ENCODE data around the gene YAF2.
"Not testable (repeated sequence)": the region's sequence is repeated elsewhere in the genome, so short reads cannot be mapped to it uniquely, and the experiment has no call there.

YAF2 gene

DNA sequence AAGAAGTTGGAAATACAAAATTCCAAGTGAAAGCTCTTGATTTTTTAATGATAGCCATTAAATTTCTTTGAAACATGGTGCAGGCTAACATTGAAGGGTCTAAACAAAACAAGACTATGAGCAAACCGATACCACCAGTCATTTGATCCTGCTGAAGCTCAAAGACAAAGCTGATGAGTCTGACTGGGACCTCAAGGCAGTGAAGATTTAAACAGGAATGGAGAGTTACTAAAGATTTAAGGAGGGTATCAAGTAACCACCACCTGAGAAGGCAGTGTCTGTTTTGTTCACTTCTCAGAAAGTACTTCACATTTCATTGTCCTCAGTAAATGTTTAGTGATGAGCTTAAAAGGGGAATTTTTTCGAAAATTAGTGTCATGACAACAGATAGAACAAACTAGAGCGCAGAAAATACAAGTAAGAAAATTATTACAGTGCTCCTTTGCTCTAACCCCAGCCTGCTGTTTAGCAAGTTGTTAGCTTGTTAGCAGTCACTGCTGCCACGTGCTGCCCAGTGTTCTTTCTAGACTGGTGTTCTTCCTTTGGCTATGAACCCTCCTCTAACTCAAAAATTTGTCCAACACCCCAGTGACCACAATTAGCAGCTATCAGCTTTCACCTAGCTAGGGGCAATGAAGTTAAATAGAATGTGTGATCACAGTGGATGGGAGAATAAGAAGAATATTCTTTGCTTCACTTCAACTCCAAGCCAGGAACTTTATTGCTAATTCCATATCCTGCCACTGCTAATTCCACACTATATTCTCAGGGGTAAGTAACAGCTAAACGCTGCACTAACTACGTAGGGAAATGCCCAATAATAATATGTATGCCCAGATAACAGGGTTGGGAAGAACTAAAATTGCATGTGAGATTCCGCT, 41.1 kb downstream of the YAF2 start:
- no peak for DNase-seq (ENCODE audit: low read depth)

DNA sequence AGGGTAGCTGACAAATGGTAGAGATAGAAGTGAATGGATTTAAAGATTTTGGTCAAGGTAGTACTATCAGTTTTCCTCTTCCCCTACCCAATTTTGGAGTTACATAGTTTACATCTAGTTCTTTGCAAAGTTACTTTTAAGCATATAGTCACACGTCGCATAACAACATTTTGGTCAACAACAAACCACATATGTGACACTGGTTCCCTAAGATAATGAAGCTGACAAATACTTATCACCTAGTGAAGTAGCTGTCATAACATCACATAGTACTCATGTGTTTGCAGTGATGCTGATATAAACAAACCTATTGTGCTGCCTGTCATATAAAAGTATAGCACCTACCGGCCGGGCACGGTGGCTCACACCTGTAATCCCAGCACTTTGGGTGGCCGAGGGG, 45.4 kb downstream of the YAF2 start:
- no peak for DNase-seq (ENCODE audit: low read depth)

DNA sequence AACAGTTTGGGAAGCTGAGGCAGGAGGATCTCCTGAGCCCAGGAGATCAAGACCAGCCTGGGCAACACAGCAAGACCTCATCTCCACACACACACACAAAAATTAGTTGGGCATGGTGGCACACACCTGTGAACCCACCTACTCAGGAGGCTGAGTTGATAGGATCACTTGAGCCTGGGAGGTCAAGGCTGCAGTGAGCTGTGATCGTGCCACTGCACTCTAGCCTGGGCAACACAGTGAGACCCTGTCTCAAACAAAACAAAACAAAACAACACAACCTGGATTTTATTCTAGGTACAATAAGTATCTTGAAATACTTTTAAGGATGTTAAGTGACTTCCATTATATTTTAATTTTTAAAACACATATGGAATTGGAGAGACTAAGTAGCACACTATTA, 45.8 kb downstream of the YAF2 start:
- no peak for DNase-seq (ENCODE audit: low read depth)

DNA sequence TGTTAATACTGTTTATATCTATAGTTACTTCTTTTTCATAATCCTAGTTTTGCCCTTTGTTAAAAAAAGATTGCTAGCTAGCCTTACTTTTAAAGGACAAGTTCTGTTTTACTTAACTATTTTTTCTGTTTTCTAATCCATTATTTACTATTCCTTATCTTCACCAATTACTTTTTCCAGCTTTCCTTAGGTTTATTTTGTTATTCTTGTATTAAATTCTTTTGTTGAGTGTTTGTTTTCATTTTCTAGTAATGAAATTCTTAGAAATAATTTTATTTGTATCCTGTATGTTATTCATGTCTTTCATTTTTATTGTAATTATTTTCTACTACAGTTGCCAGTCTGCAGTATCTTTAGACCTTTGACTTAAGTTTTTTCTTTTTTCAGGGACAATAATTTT, 47.7 kb downstream of the YAF2 start:
- DNase-seq (ENCODE audit: low read depth): no peak

DNA sequence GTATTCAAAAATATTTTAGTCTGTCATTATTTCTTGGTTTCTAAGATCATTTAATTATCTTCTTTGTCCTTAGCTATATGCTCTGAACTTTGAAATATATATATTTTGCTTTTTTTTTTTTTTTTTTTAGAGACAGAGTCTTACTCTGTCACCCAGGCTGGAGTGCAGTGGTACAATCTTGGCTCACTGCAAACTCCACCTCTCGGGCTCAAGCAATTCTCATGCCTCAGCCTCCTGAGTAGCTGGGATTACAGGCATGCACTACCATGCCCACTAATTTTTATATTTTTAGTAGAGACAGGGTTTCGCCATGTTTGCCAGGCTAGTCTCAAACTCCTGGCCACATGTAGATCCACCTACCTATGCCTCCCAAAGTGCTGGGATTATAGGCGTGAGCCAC, 49.8 kb downstream of the YAF2 start:
- not testable (repeated sequence) for DNase-seq (ENCODE audit: low read depth)

DNA sequence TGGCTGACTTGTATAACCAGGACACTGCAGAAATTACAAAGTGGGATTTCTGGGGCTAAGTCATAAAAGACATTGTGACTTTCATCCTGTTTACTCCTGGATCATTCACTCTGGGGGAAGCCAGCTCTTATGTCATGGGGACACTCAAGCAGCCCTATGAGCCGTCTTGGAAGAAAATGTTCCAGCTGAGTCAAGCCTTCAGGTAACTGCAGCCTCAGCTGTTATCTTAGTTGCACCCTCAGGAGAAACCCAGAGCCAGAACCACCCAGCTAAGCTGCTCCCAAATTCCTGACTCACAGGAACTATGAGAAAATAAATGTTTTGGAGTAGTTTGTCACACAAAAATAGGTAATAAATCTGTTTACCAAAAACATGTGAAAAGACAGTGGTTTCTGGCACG, 50.2 kb downstream of the YAF2 start:
- DNase-seq (ENCODE audit: low read depth): no peak

DNA sequence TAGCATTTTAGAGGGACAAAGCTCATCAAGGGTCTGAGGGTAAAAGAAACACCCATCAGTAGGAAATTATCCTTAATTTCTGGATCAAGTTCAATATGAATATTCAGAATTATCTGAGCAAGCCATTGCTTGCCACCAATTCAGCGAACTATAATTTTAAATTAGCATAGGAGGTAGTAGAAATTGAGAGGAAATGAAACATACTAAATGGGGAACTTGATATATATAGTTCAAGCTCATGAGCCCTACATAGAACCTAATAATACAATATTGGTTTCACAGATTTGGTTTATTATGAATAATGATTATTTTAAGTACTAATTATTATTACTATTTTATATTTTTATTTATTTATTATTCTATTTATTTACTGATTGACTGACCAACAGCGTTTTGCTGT, 51.3 kb downstream of the YAF2 start:
- DNase-seq (ENCODE audit: low read depth): no peak

DNA sequence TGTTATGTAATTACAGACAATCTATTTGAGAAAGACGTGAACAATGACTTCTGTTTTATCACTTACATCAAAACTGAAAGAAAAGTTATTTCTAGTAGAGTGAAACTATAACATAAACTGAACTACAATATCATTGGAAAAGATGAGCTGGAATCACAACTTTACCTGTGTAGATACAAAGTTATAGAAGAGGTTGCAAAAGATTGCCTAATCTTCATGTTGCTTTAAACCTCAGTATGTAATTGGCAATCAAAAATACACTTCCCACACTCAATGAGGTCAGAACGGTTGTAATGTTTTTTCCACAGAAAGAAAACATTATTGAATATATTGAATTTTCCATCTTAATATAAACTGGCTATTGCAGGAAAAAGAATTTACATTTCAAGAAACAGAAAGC, 55.7 kb downstream of the YAF2 start:
- DNase-seq (ENCODE audit: low read depth): no peak

DNA sequence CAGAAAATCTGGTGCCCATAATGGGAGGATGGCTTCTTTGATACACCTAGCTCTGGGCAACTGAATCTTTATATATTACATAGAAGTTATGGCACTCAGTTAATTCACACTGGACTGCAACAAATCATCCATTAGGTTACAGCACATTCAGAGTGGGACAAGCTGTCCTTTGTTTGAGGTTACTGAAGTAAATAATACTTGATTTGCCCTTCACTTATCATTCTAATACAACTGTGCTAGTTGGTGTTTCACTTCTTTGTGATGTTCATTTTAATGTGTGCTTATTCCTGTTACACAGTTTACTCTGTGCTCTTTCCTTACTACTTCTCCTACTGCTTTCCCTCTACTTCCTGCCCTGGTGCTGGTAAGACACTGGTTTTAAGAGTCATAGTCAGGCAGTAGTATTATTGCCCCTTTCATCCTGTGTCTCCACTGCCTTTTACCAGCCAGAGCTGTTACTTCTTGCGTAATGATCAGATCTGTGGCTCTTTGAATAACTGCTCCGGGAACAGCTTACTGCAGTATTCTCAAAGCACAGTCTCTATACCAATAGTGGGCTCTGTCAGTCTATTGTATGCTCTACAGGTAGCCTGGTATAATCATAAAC, 57.0 kb downstream of the YAF2 start:
- DNase-seq (ENCODE audit: low read depth): no peak

DNA sequence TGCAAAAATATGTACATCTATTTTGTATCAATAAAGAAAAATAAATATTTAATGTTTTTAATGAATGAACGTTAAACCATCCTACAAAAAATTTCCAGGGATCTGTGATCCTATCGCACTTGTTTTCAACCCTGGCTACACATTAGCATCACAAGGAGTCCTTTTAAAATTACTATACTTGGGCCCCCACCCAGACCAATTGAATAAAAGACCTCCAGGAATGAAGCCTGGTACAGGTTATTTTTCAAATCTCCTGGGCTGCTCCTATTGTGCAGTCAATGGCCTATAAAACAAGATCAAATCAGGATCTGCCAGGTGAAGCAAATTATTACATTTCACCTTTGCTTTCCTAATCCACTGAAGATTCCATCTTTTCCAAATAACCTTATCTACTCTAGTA, 59.9 kb downstream of the YAF2 start:
- no peak for DNase-seq (ENCODE audit: low read depth)

DNA sequence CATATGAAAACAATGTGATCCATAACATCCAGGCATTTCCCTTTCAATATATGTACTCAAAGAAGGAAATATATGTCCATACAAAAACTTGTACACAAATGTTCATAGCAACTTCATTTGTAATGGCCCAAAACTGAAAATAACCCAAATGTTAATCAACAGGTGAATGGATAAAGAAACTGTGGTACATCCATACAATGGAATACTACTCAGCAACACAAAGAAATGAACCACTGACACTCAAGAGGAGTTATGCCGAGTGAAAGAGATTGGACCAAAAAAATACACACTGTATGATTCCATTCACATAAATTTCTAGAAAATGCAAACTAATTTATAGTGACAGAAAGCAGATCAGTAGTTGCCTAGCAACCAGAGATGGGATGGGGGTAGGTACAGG, 63.1 kb downstream of the YAF2 start:
- DNase-seq (ENCODE audit: low read depth): no peak

DNA sequence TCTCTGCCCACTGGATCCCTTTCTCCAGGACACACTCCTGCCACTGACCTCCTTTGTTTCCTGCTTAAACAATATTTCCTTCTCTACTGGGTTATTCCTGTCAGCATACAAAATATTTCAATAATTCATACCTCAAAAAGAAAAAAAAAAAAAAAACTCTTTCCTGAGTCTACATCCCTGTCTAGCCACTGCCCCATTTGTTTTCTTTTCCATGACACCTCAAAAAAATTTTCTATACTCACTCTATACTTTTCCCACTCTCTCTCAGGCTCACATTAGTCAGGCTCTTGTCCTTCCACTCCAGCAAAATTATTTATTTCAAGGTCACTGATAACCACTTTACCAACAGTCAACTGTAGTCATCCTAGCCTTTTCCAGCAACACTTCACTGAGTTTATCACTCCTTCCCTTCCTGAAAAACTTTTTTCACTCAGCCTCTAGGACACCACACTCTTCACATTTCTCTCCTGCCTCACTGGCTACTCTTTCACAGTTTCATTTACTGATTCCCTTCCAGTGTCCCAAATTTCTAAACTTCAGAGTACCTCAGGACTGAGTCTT, 64.0 kb downstream of the YAF2 start:
- no peak for DNase-seq (ENCODE audit: low read depth)

DNA sequence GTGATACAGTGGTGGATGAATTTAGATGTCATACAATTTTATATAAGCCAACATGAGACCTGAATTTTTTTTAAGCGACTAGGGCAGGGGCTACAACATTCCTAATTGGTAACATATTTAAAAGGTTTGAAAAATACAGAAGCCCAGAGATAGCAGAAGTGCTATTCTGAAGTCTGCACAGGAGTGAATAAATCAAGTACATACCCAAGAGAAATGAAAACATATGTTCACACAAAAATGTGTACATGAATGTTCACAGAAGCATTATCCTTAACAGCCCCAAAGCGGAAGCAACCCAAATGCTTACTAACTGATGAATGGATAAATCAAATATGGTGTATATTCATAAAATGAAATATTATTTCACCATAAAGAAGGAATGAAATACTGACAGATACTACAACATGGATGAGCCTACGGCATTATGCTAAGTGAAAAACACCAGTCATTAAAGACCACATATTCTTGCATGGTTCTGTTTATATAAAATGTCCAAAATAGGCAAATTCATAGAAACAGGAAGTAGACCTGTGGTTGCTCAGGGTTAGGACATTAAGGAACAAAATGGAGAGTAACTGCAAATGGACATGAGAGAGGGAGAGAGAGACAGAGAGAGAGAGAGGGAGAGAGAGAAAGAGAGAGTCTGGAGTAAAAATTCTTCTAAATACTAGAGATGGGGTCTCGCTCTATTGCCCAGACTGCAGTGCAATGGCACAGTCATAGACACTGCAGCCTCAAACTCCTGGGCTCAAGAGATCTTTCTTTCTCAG, 65.4 kb downstream of the YAF2 start:
- DNase-seq (ENCODE audit: low read depth): no peak

DNA sequence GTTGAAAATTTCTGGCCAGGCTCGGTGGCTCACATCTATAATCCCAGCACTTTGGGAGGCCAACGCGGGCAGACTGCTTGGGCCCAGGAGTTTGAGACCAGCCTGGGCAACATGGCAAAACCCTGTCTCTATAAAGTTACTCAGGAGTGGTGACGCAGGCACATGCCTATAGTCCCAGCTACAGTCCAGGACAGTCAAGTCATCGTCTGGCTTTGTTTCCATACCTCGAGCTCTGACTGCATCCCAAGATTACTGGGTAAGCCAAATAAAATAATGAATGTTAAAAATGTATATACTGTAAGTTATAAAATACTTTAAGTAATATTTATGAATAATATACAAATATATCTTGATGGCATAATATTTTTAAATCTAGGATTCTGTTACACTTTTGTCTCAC, 70.3 kb downstream of the YAF2 start:
- no peak for DNase-seq (ENCODE audit: low read depth)

DNA sequence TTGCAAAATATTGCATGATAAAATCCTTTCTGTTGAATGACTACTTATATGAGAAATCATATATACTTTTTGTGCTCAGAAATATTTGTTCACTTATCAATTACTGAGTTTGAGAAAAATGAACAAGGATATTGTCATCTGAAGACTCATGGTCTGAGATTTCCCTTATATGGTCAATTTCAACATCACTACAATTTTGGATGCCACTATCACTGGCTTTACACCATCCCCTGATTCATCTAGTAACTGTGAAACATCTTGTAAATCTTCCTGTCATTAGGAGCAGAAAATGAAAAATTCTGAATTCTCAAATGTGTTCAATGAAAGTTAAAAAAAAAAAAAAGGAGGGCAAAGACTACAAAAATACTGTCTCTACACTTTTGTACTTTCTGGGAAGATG, 71.5 kb downstream of the YAF2 start:
- no peak for DNase-seq (ENCODE audit: low read depth)

DNA sequence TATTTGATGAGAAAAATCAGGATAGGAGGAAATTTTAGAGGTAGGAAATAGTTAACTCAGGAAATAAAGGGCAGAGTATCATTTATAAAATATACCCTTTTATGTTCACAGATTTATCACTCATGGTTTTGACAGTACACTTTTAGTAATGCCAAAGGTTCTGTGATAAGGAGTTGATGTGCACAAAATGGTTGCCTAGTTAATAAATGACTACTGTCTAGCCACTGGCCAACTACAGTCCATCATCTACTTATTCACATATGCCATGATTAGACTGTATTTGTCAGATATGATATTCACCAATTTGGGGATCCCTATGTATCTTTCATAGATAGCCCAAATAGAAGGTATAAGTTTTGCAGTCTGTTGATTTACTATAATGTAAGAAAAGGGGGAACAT, 74.1 kb downstream of the YAF2 start:
- DNase-seq (ENCODE audit: low read depth): no peak

DNA sequence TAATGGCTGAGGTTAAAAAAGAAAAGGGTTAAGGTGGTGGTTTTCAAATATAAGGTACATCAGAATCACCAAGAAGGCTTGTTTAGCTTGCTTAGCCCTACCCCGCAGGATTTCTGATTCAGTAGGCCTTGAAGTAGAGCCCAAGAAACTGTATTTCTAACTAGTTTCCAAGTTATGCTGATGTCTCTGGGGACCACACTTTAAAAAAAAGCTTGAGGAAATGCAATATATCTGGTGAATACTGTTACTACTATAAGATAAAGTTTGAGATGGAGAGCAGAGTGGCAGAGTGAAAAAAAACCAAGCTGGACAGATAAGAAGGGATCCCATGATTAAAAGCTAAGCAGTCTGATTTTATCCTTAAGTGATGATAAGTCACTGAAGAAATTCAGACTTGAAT, 75.1 kb downstream of the YAF2 start:
- DNase-seq (ENCODE audit: low read depth): no peak

DNA sequence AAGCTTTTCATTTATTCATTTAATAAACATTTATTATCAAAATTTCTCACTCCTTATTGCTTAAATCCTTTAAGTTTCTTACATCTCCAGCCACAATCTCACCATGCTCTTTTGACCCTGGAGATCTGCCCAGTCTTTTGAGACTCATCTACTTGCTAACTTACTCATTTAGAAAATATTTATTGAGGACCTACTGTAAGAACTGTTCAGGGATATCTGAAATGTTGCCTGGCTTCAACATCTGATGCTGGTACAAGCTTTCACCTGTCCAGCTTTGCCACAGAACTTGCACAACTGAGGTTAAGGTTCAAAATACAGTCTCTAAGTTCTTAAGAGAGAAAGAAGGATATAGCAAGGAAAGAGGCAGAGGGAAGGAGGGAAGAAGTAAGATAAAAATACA, 75.9 kb downstream of the YAF2 start:
- no peak for DNase-seq (ENCODE audit: low read depth)

DNA sequence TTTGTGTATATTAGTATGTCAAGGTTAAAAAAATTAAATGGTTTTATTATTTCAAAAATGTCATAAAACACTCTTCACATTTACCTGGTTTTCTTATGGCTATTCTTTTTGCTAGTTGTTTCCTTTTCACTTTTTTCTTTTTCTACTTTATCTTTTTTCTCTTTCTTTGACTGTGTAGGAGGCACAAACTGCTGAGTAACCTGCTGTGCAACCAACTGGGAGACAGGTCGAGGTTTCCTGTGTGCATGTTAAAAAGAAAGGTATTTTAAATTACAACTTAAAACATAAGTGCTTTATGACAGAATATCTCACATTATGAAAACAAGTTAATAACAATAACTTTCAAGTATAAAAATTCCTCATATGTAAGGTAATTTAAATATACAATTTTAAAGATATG, 76.5 kb downstream of the YAF2 start:
- no peak for DNase-seq (ENCODE audit: low read depth)

DNA sequence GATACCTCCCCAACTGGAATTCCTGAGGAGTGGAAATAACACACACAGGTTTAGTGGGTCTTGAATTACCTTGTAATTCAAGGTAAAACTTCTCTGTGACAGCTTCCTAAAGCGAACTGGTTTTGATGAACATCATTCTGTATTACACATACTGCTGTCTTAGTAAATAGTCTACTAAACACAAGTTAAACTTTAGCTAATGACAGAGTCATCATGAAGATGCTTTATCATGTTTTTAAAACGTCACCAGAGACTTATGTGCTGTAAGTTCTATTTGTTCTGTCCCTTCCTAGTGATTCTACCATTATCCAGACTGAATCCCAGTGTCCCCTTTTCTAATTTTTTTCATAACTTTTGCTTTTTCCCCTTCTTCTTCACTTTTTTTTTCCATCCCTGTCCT, 81.8 kb downstream of the YAF2 start:
- DNase-seq (ENCODE audit: low read depth): no peak

DNA sequence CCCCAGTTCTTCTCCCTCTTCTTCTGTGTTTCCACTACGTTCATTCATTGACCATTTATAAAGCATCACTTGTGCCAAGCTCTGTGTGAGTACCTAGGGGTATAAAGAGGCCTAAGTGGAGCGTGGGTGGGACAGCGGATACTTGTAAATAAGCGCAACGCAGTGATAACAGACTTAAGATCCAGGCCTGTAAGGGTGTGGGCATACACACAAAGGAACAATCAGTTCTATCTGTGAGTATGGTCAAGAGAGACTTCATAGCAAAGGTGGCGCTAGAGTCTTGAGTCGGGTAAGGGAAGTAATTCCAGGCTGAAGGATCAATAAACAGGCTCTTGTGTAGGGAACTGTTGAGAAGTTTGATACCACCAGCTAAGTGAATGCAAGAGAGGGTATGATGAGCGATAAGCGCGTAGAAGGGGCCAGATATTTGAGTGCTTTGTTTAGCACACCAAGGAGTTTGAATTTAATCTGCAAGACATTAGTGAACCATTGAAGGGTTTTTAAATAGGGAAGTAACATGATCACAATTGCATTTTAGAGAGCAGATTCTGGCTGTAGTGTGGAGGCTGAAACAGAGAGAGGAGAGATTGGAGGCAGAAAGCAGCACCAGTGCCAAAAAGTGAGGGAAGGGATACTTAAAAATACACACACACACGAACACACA, 92.4 kb downstream of the YAF2 start:
- no peak for DNase-seq (ENCODE audit: low read depth)

DNA sequence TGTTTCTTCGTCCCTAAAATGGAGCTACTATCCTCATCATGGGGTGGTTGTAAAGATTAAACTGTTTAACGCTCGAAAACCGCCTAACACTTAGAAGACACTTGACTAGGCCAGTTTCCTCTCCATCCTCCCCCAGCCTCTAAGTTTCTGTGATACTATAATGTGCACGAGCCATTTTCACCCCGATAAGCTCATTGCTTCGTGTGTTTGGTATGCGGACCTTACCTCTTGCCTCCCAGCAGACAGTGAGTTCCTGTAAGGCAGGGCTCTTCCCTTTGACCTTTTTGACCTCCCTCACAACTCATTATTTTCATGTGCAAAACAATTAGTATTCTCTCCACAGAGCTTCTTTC, 92.9 kb downstream of the YAF2 start:
- DNase-seq (ENCODE audit: low read depth): no peak

All from stimulated activated CD8-positive, alpha-beta memory T cell treated with anti-CD3 and anti-CD28 coated beads, Interleukin-15, amount 100 ng/mL, for 24 hours (primary cell).